ENCODE data around the gene UGT1A4.
"Not testable (repeated sequence)": the region's sequence is repeated elsewhere in the genome, so short reads cannot be mapped to it uniquely, and the experiment has no call there.

The UGT1A4 gene

GRCh38 chr2:233751212-233752009 is 32.9 kb downstream of the UGT1A4 start:
- not testable (repeated sequence) for DNase-seq

GRCh38 chr2:233754872-233755611 is 36.5 kb downstream of the UGT1A4 start:
- DNase-seq, result no peak

DNA sequence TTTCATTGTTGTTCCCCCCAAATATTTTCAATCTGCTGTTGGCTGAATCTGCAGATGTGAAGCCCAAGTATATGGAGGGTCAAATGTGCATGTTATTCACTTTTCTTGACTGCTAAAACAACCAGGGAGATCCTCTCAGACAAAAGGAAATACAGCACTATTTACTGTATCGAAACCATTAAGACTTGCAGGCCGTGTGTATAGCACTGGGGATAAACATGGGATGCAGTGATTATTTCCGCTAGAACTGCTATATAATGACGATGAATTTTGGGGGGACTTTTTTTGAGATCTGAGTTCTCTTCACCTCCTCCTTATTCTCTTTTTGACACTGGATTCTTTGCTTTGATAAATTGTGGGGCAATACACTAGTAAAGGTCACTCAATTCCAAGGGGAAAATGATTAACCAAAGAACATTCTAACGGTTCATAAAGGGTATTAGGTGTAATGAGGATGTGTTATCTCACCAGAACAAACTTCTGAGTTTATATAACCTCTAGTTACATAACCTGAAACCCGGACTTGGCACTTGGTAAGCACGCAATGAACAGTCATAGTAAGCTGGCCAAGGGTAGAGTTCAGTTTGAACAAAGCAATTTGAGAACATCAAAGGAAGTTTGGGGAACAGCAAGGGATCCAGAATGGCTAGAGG is 38.0 kb downstream of the UGT1A4 start:
- DNase-seq, result no peak

GRCh38 chr2:233758141-233758540 is 39.6 kb downstream of the UGT1A4 start:
- DNase-seq, result no peak

GRCh38 chr2:233758849-233759248 is 40.3 kb downstream of the UGT1A4 start:
- no peak for DNase-seq

DNA sequence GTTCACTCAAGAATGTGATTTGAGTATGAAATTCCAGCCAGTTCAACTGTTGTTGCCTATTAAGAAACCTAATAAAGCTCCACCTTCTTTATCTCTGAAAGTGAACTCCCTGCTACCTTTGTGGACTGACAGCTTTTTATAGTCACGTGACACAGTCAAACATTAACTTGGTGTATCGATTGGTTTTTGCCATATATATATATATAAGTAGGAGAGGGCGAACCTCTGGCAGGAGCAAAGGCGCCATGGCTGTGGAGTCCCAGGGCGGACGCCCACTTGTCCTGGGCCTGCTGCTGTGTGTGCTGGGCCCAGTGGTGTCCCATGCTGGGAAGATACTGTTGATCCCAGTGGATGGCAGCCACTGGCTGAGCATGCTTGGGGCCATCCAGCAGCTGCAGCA is 41.5 kb downstream of the UGT1A4 start, which contains the start of gene UGT1A1:
Gene UGT1A1 (plus strand): TSS at position 228 of the 400 bp plus-strand sequence. CDS start 18 bp downstream, at position 246.
- no peak for DNase-seq

DNA sequence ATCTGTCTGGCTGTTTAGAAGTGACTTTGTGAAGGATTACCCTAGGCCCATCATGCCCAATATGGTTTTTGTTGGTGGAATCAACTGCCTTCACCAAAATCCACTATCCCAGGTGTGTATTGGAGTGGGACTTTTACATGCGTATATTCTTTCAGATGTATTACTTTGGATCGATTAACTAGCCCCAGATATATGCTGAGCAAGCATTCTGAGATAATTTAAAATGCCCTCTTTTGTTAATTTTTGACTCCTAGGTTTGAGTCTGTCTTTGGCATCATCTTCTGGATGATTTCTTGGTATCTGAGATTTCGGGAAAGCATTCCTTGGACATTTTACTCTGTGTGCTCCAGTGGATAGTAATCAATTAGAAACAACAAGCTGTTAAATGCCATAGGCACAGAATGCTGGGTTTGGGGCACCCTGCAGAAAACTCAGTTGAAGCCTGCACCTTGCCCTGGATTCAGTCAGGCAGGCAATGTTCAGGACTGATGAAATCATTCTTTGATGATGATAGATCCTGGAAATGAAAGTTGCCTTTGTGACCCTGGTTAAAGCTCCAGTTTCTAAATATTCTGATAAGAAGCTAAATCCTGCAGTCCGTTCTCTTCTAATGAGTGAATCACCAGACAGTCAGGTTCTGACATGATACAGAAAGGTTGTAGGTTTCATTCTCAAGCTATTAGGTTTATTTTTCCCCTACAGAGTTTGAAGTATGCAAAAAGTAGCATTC is 42.7 kb downstream of the UGT1A4 start:
- no peak for DNase-seq

- no peak for DNase-seq
Measured at GRCh38 chr2:233764264-233764663, 45.7 kb downstream of the UGT1A4 start.

- DNase-seq, result no peak
Measured at GRCh38 chr2:233764761-233765160, 46.2 kb downstream of the UGT1A4 start.

DNA sequence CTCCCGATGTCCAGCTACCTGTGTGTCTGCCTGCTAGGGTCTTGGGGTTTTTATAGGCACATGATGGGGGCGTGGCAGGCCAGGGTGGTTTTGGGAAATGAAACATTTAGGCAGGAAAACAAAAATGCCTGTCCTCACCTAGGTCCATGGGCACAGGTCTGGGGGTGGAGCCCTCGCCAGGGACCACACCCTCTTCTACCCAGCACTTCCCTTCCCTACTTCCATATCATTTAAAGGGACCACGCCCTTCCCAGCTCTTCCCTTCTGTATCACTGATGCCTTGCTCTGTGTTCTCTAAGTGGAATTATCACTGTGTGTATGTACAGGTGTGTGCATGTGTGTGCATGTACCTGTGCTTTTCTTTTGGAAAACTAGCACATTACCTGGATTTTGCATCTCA is 47.9 kb downstream of the UGT1A4 start:
- DNase-seq, result no peak

- no peak for DNase-seq
Measured at GRCh38 chr2:233768076-233768475, 49.5 kb downstream of the UGT1A4 start.

- DNase-seq, result no peak
Measured at GRCh38 chr2:233769260-233769659, 50.7 kb downstream of the UGT1A4 start.

- no peak for DNase-seq
Measured at GRCh38 chr2:233772153-233772552, 53.6 kb downstream of the UGT1A4 start.

GRCh38 chr2:233772583-233772982 is 54.0 kb downstream of the UGT1A4 start:
- DNase-seq, result no peak

GRCh38 chr2:233773854-233774253 is 55.3 kb downstream of the UGT1A4 start:
- no peak for DNase-seq

DNA sequence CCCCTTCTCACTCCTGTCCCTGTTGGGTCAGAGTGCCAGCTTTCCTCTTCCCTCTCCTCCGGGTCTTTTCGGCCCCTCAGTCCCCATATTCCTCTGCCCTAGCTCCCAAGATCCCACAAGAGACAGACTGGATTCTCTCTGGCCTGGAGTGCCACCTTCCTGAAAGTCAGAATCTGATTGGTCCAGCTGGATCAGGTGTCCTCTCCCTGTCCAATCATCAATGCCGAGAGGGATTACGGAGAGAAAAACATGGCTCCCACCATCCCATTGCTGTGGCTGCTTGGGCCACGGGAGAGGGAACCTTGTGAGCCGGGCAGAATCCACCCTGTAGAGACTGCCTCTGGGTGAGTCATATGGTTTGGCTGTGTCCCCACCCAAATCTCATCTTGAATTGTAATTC is 56.9 kb downstream of the UGT1A4 start:
- no peak for DNase-seq

DNA sequence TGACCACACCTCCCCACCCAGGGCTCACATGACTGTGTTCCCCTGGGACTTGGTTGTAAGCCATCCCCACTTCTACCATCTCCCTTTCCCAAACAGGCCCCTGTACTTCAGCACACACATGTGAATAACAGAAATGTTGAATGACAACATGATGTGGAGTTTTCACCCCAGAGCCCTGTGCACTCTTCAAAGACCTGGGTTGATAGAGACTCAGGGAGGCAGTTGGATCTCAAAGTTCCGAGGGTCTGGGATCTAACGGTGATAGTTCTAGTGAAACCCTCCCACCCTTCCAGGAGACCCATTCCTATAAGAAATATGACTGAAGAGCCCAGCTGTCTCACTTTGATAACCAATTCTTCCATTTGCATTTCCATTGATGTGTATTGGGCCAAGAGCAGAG is 59.5 kb downstream of the UGT1A4 start, which contains the start of gene MROH2A:
Gene MROH2A (plus strand): TSS at position 301 of the 400 bp plus-strand sequence. CDS start 1,029 bp downstream, outside the sequence.
- no peak for DNase-seq

DNA sequence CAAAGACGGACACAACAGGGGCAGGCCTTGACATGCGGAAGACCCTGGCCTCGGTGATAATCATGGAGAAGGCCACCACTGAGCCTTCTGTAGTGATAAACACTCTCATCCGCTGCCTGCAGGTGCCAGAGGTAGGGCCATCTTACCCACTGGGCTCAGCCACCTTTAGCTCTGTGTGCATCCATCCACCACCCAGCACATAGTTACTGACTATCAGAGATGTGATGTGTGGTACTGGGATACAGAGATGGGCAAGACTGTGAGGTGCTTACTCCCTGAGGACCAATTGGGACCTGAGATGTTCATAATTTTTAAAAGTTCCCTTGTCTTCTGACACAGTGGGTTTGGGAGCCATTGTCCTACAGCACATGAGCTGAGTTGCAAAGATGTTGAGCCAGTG is 61.2 kb downstream of the UGT1A4 start:
- DNase-seq, result no peak

- no peak for DNase-seq
Measured at GRCh38 chr2:233780771-233781170, 62.2 kb downstream of the UGT1A4 start.

DNA sequence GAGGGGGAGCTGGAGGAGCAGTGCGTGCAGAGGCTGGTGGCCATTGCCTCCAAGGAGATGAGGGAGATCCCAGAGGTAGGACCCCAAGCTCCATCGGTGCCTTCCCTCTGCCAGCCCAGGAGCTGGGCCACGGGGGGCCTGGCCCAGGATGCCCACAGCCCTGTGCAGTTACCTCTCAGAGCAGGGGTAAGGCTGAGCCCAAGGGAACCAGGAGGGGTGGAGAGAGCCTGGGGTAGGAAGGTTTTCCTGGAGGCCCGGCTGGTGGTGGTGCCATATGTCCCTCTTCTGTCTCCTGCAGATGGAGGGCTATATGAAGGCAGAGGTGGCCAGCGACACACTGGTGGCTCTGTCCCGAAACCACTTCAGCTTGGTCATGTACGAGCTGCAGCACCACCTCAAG is 71.0 kb downstream of the UGT1A4 start:
- DNase-seq, result no peak

DNA sequence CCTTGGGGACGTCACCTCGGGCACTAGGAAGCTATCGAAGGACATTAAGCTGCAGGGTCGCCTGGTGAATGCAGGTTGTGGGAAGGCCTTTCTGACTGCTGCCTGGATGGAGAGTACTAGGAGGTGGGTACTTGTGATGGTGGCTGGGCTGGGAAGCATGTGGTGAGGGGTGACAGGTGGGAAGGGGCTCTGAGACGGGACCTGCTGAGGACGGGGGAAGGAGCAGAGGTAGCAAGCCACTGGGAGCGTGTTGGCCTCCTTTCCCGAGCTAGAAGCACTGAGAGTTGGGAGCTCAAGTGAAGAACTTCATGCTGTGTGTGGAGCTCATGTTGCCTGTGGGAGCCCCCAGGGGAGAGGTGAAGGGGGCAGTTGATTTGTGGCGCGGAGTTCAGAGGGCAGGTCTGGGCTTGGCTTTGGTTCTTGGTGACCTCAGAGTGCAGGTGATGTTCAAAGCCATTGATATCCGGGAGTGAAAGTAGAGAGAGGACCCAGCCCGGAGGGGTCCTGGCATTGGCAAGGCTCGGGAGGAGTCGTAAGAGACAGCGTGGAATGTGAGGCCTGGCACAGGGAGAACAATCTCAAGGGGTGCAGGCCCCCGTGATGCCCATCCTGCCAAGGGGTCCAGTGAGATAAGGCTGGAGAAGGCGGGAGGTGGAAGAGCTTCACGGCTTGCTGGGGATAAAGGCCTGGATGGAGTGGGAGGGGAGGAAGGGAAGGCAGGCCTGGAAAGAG is 72.8 kb downstream of the UGT1A4 start:
- no peak for DNase-seq

DNA sequence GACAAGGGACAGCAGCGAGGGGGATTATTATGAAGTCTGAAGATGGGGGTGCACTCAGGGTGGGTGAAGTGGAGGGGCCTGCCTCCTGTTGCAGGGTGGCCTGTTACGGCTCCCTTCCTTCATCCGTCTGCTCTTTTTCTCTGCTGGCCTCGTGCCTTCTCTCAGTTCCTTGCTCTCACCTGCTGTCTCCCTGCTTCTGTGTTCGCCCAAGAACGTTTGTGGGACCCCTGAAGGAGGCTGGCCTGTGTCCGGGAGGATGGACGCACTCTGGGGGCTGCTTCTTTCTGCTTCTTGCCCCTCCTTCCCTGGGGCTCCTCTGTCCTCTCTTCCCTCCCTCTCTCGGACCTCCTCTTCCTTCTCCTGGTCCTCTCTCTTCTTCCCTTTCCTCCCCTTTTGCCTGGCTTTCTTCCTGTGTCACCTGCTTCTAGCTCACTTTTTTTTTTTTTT is 73.4 kb downstream of the UGT1A4 start:
- DNase-seq, result no peak

Measured in CD4-positive, alpha-beta T cell treated with Interleukin-6 for 4 hours (primary cell).